PC-9 (cell line): ENCODE measurements around the gene PAQR7. TPM values are rescaled to one million over a fixed set of nuclear protein-coding genes. Genes with fewer than 3 reads are reported as not detected.
A peak's percentile ranks its signal among the peaks of the same experiment; 100 is the strongest.

Experiments
- BruUV-seq: library from RNA; stranded (reverse); fragments of 400-500 nt; replicated peaks from 2 replicates; lab custom pipeline; 2021; lab: Mats Ljungman, UMichigan
- CTCF ChIA-PET: fragments of 300-600 bp; sonication (Branson Sonifier 250); formaldehyde crosslinking; loops from one replicate; lab custom pipeline; 2022; ENCODE audit warnings: antibody characterized with exemption; lab: Charles Lee
- POLR2A ChIA-PET: fragments of 300-600 bp; sonication (Branson Sonifier 250); formaldehyde crosslinking; loops from one replicate; lab custom pipeline; 2022; ENCODE audit warnings: antibody characterized with exemption; ENCODE audit not compliant: unreplicated experiment; lab: Charles Lee
- DNase-seq, 2 experiments: peaks; one replicate each; pipeline versions ENCODE4 v3.0.0 to v3.0.0-alpha.2; 2015 to 2022; ENCODE audit warnings: mixed read lengths in 1 of 2
- H2AFZ ChIP-seq: fragments of 200-600 bp; sonication (generic); 2 replicates; pipeline ENCODE4 v1.8.1; 2017; ENCODE audit warnings: antibody characterized with exemption
- H3F3A ChIP-seq: fragments of 200-600 bp; sonication (generic); 2 replicates; pipeline ENCODE4 v1.8.1; 2017; ENCODE audit warnings: antibody characterized with exemption, mild to moderate bottlenecking, low read depth; ENCODE audit not compliant: insufficient read depth
- H3K27ac ChIP-seq: fragments of 200-600 bp; sonication (generic); 2 replicates; pipeline ENCODE4 v1.6.1; 2016; ENCODE audit warnings: mixed run types
- H3K27me3 ChIP-seq: fragments of 200-600 bp; sonication (generic); 2 replicates; pipeline ENCODE4 v1.6.1; 2016; ENCODE audit warnings: low read depth, mixed run types; ENCODE audit not compliant: insufficient read depth
- H3K36me3 ChIP-seq: fragments of 200-600 bp; sonication (generic); 2 replicates; pipeline ENCODE4 v1.6.1; 2016; ENCODE audit warnings: low read depth, mixed run types
- H3K4me1 ChIP-seq: fragments of 200-600 bp; sonication (generic); replicated peaks from 2 replicates; pipeline ENCODE4 v1.6.1; 2016; ENCODE audit warnings: mixed run types; ENCODE audit not compliant: insufficient read depth
- H3K4me2 ChIP-seq: fragments of 200-600 bp; sonication (generic); 2 replicates; pipeline ENCODE4 v1.6.1; 2017; ENCODE audit warnings: mixed run types
- H3K4me3 ChIP-seq: fragments of 200-600 bp; sonication (generic); 2 replicates; pipeline ENCODE4 v1.6.1; 2016; ENCODE audit warnings: mixed run types
- H3K79me2 ChIP-seq: fragments of 200-600 bp; sonication (generic); 2 replicates; pipeline ENCODE4 v1.6.1; 2017; ENCODE audit warnings: low read depth, mixed run types
- H3K9me2 ChIP-seq: fragments of 200-600 bp; sonication (generic); 2 replicates; pipeline ENCODE4 v1.8.1; 2017; ENCODE audit warnings: mild to moderate bottlenecking; ENCODE audit not compliant: insufficient read depth
- H3K9me3 ChIP-seq: fragments of 200-600 bp; sonication (generic); 2 replicates; pipeline ENCODE4 v1.8.1; 2016; ENCODE audit warnings: low read depth; ENCODE audit not compliant: insufficient read depth
- H4K20me1 ChIP-seq: fragments of 200-600 bp; sonication (generic); 2 replicates; pipeline ENCODE4 v1.8.1; 2017; ENCODE audit not compliant: insufficient read depth
- CTCF ChIP-seq: fragments of 200-600 bp; sonication (generic); conservative IDR thresholded peaks from 2 replicates; pipeline ENCODE4 v1.6.1; 2017; ENCODE audit warnings: mixed run types, antibody characterized with exemption, mild to moderate bottlenecking, moderate library complexity
- EZH2 ChIP-seq: fragments of 200-600 bp; sonication (generic); IDR thresholded peaks from 2 replicates; pipeline ENCODE4 v1.8.0; 2017; ENCODE audit warnings: antibody characterized with exemption, low read depth
- intact Hi-C: fragments of 100-400 bp; cut with micrococcal nuclease; formaldehyde crosslinking; loops from one replicate; pipeline ENCODE4 v1.10.0; 2022; ENCODE audit not compliant: unreplicated experiment
- total RNA-seq: library from RNA; stranded (reverse); gene quantifications from 2 replicates; pipeline ENCODE4 v1.2.3, GENCODE V29; 2021

The PAQR7 gene
- total RNA-seq, 1 experiment from 2014 or later = 34.0 TPM

- Histone ChIP-seq H3K4me3 (no peak overlapping the region), H4K20me1 (no peaks in the 10 kb centered on the region; the same call in 1 of the 2 replicates), H2AFZ (no peak overlapping the region), H3K79me2 (peaks cover 21% of the 10 kb centered on the region), H3K9me2 (no peaks in the 10 kb centered on the region), H3K4me1 (peaks cover 15% of the 10 kb centered on the region), H3K4me2 (no peak overlapping the region), H3K36me3 (no peaks in the 10 kb centered on the region), H3F3A (peaks cover 6% of the 10 kb centered on the region; the same call in 1 of the 2 replicates), H3K27me3 (no peaks in the 10 kb centered on the region), H3K27ac (no peak overlapping the region), H3K9me3 (no peaks in the 10 kb centered on the region)
- intact Hi-C loops = loop anchor here (5.0 kb wide), 1 partner anchor 86 kb away; no protein-coding TSS in a partner anchor
- CTCF ChIA-PET = no interaction called here
- BruUV-seq = no TSS peak
- no peak for DNase-seq
- TF ChIP-seq CTCF (no peak), EZH2 (no peak)
- POLR2A ChIA-PET = no interaction called here
Measured at GRCh38 chr1:25908161-25908560, 32.7 kb upstream of the PAQR7 start.

- H3K79me2 ChIP-seq = peaks cover 24% of the 10 kb centered on the region
- H4K20me1 ChIP-seq = no peaks in the 10 kb centered on the region; the same call in 1 of the 2 replicates
- ChIA-PET POLR2A (no interaction called here), CTCF (no interaction called here)
- no peaks in the 10 kb centered on the region for H3K27me3 ChIP-seq
- peaks cover 6% of the 10 kb centered on the region; the same call in 1 of the 2 replicates for H3F3A ChIP-seq
- no TSS peak for BruUV-seq
- no peaks in the 10 kb centered on the region for H3K9me3 ChIP-seq
- H3K27ac ChIP-seq = no peak overlapping the region
- no peak overlapping the region for H3K4me2 ChIP-seq
- H3K9me2 ChIP-seq = no peaks in the 10 kb centered on the region
- TF ChIP-seq CTCF (no peak), EZH2 (no peak)
- H3K36me3 ChIP-seq = no peaks in the 10 kb centered on the region; the same call in 1 of the 2 replicates
- H3K4me3 ChIP-seq = no peak overlapping the region
- peaks cover 15% of the 10 kb centered on the region for H3K4me1 ChIP-seq
- intact Hi-C loops = loop anchor here (5.0 kb wide), 1 partner anchor 85 kb away; no protein-coding TSS in a partner anchor
- DNase-seq = no peak
- no peak overlapping the region for H2AFZ ChIP-seq
Measured at GRCh38 chr1:25907601-25908000, 32.1 kb upstream of the PAQR7 start.

GRCh38 chr1:25906644-25907300 is 31.3 kb upstream of the PAQR7 start:
- no TSS peak for BruUV-seq
- H2AFZ ChIP-seq = no peak overlapping the region; the same call in 1 of the 2 replicates
- H3F3A ChIP-seq = peaks cover 6% of the 10 kb centered on the region; the same call in 1 of the 2 replicates
- POLR2A ChIA-PET = interaction anchor here (0.5 kb wide), 1 partner anchor 70 kb away, joined by 6 read pairs; no protein-coding TSS in a partner anchor
- H3K9me2 ChIP-seq = no peaks in the 10 kb centered on the region
- H3K4me3 ChIP-seq = peak overlapping the region; percentile 92; the same call in 1 of the 2 replicates
- H3K4me1 ChIP-seq = peaks cover 15% of the 10 kb centered on the region
- no peak overlapping the region for H3K27ac ChIP-seq
- TF ChIP-seq EZH2 (no peak), CTCF (no peak)
- CTCF ChIA-PET = interaction anchor here (0.6 kb wide), 2 partner anchors 146 to 373 kb away, joined by 3 to 5 read pairs; no protein-coding TSS in a partner anchor
- H3K9me3 ChIP-seq = no peaks in the 10 kb centered on the region
- intact Hi-C loops = loop anchor here (5.0 kb wide), 1 partner anchor 84 kb away; no protein-coding TSS in a partner anchor
- no peak for DNase-seq
- H3K4me2 ChIP-seq = peak overlapping the region; percentile 99
- H3K27me3 ChIP-seq = no peaks in the 10 kb centered on the region
- H3K79me2 ChIP-seq = peaks cover 28% of the 10 kb centered on the region
- no peaks in the 10 kb centered on the region; the same call in 1 of the 2 replicates for H4K20me1 ChIP-seq
- H3K36me3 ChIP-seq = no peaks in the 10 kb centered on the region; the same call in 1 of the 2 replicates
